ENCODE data around the gene SPI1.
A peak's percentile ranks its signal among the peaks of the same experiment; 100 is the strongest.

The SPI1 gene

GRCh38 chr11:47388697-47389576 lies 10.6 kb upstream of the SPI1 start:
- DNase-seq = no peak

GRCh38 chr11:47387944-47388696 lies 9.8 kb upstream of the SPI1 start:
- DNase-seq = no peak

GRCh38 chr11:47384498-47384897 lies 6.2 kb upstream of the SPI1 start:
- no peak for DNase-seq

DNA sequence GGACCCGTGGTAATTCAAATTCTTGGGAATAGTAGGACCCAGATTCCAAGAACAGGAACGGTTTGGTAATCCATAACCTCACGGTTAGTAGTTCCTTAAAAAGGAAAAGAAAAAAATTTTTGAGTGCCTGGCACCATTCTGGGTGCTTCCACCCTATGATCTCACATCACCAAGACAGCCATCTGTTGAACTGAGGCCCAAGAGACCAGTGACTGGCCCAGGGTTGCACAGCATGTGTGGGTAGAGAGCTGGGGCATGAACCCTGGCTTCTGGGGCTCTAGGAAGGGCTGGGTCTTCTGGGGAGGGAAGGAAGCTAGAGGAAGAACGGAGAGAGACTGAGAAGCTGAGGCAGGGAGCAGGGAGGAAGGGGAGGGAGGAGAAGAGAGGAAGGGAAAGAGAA lies 4.7 kb upstream of the SPI1 start:
- no peak for DNase-seq

- DNase-seq = no peak
Measured at GRCh38 chr11:47380078-47380477, 1.7 kb upstream of the SPI1 start.

- DNase-seq = no peak
Measured at GRCh38 chr11:47379317-47379716, 970 bp upstream of the SPI1 start.

- DNase-seq = no peak
Measured at GRCh38 chr11:47378836-47379170, 456 bp upstream of the SPI1 start.

- DNase-seq = no peak
Measured at GRCh38 chr11:47377571-47378009, 757 bp downstream of the SPI1 start.

GRCh38 chr11:47376525-47377371 lies 1.6 kb downstream of the SPI1 start:
- no peak for DNase-seq

DNA sequence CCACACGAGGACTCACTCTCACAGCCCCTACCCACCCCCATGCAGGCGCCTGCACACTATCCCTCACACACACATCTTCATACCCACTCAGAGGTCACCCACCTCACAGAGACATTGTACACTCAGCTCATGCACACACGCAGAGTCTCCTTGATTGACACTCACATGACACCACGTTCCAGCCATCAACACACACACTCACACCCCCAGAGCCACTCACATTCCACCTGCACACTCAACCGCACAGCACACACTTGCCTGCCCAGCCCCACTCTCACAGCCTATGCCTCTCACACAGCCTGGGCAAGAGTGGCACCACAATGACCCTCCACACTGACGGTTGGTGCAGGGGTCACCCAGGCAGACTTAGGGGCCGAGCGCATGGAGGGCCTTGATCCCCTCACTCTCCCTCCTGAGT lies 2.2 kb downstream of the SPI1 start:
- no peak for DNase-seq

DNA sequence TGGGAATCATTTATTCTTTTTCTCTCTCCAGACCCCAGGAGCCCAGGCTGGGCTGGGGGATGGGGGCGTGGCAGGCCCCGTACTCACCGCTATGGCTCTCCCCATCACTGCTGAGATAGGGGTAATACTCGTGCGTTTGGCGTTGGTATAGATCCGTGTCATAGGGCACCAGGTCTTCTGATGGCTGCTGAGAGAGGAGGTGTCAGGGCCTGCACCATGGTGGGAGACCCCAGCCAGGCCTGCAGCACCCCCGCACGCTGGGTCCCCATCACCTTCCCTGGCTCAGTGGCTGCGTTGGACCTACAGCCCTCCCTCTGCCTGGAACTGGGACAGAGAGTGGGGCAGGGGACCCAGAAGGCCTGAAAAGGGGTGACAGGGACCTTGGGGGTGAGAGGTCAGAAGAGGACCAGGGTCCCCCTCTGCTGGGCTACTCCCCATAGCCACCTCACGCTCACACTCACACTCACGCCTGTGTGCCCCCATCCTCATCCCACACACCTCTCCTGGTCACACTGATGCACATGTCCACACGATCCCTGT lies 2.7 kb downstream of the SPI1 start:
- DNase-seq = no peak

DNA sequence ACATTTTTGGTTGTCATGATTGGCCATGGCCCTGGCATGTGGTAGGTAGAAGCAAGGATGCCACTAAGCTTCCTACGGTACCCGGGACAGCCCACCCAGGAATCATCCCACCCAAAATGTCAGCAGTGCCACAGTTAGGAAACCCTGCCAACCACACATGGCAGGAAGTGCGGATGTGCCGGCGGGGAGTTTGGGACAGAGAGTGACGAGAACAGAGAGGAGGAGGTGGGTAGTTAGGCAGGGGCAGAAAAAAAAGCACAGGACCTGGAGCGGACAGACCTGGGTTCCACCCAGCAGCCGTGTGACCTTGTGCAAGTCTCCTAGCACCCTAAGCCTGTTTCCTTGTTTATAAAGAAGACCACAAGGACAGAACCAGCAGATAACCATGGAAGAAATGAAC lies 3.3 kb downstream of the SPI1 start:
- DNase-seq = no peak

DNA sequence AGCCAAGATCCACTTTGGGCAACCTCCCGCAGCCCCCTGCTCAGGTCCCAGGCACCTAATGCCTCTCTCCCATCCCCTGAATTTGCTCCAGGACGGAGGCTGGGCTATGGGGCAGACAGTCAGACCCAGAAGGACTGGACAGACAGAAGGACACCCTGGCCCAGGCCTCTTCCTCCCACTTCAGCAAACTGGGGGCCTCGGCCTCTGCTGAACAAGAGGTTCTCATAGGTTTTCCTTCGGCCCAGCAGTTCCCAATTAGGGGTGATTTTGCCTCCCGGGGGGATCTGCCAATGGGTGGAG lies 3.7 kb downstream of the SPI1 start:
- DNase-seq = no peak

DNA sequence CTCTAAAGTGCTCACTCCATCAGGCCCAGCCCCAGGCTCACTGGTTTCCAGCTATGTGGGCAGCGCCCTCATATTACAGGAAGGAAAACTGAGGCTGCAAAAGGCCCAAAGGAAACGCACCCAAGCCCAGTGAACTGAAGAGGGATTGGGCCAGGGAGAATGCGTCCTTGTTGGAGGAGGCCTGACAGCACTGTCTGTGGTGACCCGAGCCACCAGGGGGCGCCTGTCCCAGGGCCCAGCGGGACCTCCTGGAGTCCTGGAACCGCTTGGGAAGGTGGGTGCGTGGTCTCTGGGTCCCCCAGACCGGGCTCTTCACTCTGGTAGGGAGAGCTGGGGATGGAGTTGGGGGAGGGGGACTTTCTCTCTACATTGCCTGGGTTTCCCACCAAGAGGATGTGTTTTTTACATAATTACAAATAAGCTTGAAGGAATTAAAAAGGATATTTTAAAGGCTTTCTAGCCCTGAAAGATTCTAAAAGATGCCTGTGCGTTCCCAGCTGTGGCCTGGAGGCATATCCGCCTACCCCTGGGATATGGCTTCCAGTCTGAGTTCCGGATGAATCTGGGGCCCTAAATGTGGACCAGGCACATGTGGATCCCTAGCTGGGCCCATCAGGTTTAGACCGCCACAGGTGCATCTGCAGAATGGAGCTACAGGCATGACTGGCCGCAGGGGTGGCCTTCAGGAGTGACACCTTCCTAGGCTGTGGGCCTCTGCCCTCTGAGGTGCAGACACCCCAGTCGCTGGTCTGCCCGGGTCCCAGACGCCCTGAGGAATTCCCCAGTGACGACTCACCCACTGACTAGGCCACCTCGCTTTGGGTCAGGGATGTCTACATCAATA lies 4.2 kb downstream of the SPI1 start:
- peak; percentile 91 for DNase-seq

DNA sequence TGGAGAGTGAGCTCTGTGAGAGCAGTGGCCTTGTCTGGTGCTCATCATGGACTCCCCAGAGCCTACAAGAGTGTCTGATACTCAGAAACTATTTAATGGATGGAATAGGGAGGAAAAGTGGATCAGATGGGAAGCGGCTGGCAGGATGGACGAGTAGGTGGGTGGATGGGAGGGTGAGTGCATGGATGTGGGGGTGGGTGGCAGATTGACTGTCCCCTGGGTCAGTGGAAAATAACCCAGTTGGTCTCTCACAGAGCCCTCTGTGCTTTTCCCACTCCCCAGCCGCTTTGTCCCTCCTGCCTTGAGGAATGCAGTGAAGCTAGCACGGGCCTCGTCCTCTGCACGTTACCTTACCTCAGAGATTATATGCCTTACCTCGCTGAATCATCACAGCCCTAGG lies 5.9 kb downstream of the SPI1 start:
- DNase-seq = no peak

- no peak for DNase-seq
Measured at GRCh38 chr11:47369676-47370075, 8.7 kb downstream of the SPI1 start.

DNA sequence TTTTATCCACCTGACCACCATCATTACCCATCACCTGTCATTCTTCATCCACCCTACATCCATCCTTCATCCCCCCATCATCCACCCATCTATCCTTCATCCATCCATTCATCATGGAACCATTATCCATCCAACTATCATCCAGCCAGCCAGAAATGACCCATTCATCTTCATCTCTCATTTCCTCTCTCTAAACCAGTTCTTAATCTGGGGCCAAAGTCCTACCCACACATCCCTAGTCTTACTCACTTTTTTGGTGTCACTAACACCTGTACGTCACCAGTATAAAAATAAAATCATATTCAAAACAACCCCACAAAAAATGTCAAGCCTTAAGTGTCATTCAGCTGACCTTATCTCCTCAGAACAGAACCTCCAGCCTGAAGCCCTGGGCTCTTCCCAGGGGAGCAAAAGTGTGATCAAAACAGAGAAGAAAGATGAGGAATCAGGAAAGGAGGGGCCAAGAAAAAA lies 12.3 kb downstream of the SPI1 start:
- DNase-seq = no peak

DNA sequence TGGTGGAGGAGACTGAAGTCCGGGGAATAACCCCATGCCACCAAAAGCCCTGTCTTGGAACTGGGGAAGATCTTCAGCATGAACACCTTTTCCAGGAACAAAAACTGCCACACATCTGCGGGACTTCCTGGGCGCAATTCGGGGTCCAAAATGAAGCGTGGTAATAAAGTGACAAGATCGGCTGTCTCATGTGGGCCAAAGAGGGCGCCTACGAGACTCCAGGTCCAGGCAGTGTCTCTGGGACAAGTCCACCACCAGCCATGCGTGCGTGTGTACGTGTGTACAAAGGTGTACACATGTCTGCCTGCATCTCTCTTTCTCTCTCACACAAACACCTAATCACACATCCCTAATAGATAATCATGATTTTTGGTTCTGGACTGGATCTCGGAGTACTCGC lies 16.9 kb downstream of the SPI1 start:
- no peak for DNase-seq

DNA sequence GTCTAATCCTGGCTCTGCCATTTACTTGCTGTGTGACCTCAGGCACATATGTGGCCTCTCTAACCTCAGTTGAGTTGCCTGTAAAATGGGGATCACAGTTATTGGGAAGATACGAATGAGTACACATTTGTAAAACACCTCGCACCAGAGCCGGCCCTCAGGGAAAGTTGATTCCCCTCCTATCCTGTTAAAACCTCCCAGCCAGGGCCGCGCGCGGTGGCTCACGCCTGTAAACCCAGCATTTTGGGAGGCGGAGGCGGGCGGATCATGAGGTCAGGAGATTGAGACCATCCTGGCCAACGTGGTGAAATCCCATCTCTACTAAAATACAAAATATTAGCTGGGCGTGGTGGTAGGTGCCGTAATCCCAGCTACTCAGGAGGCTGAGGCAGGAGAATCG lies 18.0 kb downstream of the SPI1 start:
- no peak for DNase-seq

- DNase-seq = peak in 1 of 2 experiments; percentile 41
Measured at GRCh38 chr11:47359586-47359985, 18.8 kb downstream of the SPI1 start.

DNA sequence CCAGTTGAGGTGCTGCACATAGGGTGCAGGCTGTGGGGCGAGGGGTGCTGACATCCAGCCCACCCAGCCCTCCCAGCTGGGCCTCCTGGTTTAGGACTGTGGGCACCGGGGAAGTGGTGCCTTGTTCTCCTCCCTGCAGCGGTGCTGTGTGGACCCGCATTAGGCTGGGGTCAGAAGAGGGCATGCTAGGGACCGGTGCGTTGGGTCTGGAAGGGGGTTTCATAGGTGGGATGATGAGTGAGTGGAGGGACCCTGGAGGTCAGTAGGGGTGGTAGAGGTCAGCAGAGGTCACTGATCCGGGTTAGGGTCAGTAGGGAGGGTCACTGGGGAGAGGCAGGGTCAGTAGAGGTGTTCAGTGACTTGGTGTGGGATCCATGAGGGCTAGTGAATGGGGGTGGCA lies 19.2 kb downstream of the SPI1 start:
- no peak for DNase-seq

DNA sequence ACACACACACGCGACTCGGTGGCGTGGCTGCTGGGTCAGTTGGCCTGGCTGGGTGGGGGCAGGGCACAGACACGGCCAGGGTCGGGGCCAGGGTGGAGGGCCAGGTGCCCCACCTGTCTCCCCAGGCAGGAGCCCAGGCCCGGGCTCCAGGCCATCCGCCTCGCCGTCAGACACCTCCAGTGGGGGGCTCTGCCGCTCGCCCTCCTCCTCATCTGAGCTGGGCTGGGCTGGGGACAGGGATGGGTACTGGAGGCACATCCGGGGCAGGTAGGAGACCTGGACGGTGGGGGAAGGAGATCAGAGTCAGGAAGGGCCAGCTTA lies 19.7 kb downstream of the SPI1 start:
- DNase-seq = no peak

Measured in activated T-cell treated with anti-CD3 and anti-CD28 coated beads, Interleukin-2, amount 50 U/mL, for 48 hours (primary cell).